ENCODE results near the gene POLR3C. TPM values are rescaled to one million over a fixed set of nuclear protein-coding genes. Genes with fewer than 3 reads are reported as not detected.

Gene POLR3C
- total and polyA plus RNA-seq, 2 of the 13 experiments (the other 11 are each of a cell fraction or from before 2014, with no cell fraction given) = 15.5 to 24.3 TPM

DNA sequence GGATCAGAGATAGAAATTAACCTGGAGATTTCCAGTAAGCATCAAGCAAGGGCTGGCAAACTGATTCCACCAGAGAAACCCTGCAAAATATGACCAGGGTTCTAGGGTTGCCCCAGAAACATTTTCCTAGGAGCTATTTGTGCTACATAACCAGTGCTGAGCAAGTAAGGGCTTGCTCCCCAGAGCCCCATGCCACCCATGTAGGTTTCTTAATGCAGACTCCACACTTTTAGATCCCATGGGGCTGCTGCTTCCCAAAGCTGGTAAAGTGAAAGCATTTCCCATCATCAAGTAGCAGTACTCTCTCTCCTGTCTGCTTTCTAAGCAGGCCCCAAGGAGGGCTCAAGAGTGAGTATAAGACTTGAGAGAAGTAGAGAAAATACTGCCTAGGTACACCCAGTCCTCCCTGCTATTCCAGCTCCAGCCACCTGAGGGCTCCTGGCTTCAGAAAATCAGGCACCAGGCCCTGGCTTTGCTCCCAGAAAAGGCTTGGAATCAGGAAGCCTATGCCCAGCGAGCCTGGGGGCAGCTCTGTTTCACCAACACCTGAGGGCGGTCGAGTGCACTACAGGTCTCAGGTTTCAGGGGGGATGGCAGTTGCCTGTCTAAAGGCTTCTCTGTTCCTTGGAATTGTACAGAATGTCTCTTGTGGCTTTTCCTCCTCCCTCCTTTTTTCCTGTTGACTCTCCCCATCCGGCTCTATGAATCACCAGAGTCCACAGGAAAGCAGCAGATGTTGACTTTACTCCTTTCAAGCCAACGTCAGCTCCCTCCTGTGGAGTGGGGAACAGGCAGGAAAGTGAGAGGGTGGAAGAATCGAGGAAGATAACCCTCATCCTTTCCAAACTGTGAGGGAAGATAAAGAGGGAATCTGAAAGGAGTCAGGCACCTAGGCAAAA is 67.8 kb downstream of the POLR3C start (continued):
- TF ChIP-seq, protein P1, sequence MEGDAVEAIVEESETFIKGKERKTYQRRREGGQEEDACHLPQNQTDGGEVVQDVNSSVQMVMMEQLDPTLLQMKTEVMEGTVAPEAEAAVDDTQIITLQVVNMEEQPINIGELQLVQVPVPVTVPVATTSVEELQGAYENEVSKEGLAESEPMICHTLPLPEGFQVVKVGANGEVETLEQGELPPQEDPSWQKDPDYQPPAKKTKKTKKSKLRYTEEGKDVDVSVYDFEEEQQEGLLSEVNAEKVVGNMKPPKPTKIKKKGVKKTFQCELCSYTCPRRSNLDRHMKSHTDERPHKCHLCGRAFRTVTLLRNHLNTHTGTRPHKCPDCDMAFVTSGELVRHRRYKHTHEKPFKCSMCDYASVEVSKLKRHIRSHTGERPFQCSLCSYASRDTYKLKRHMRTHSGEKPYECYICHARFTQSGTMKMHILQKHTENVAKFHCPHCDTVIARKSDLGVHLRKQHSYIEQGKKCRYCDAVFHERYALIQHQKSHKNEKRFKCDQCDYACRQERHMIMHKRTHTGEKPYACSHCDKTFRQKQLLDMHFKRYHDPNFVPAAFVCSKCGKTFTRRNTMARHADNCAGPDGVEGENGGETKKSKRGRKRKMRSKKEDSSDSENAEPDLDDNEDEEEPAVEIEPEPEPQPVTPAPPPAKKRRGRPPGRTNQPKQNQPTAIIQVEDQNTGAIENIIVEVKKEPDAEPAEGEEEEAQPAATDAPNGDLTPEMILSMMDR (CRISPR knock-in tag; IDR thresholded peaks at IDR 0.05) = peak; percentile 98
- TF ChIP-seq ZFYVE20 (CRISPR knock-in tag; IDR thresholded peaks at IDR 0.05; ENCODE audit: borderline replicate concordance, low read depth) (no peak), SRF (IDR thresholded peaks at IDR 0.05; ENCODE audit: low read depth, low read length) (peak; percentile 50; the same call in 1 of the 2 replicates), ZNF333 (CRISPR knock-in tag; IDR thresholded peaks at IDR 0.05; ENCODE audit: borderline replicate concordance) (no peak), NFE2L1 (CRISPR knock-in tag; IDR thresholded peaks at IDR 0.05; ENCODE audit: borderline replicate concordance) (no peak), ELF3 (CRISPR knock-in tag; IDR thresholded peaks at IDR 0.05) (peak; percentile 92), RAD21 (CRISPR knock-in tag; IDR thresholded peaks at IDR 0.05) (peak; percentile 99), DPF2 (CRISPR knock-in tag; IDR thresholded peaks at IDR 0.05; ENCODE audit: borderline replicate concordance, low read depth) (peak; percentile 64; the same call in 1 of the 2 replicates), ZFP62 (CRISPR knock-in tag; IDR thresholded peaks at IDR 0.05) (no peak), ZKSCAN5 (CRISPR knock-in tag; IDR thresholded peaks at IDR 0.05) (peak; percentile 25; the same call in 1 of the 2 replicates), CAMTA2 (CRISPR knock-in tag; IDR thresholded peaks at IDR 0.05; ENCODE audit: borderline replicate concordance) (no peak), GATA4 (IDR thresholded peaks at IDR 0.05; ENCODE audit: borderline replicate concordance, low read depth) (no peak), BORCS8-MEF2B (CRISPR knock-in tag; IDR thresholded peaks at IDR 0.05) (no peak), ZNF570 (CRISPR knock-in tag; IDR thresholded peaks at IDR 0.05; ENCODE audit: borderline replicate concordance) (no peak), ZNF124 (CRISPR knock-in tag; IDR thresholded peaks at IDR 0.05) (peak; percentile 62; the same call in 1 of the 2 replicates), AHR (CRISPR knock-in tag; IDR thresholded peaks at IDR 0.05) (no peak), ZFY (CRISPR knock-in tag; IDR thresholded peaks at IDR 0.05) (peak; percentile 53; the same call in 1 of the 2 replicates), STAG1 (CRISPR knock-in tag; IDR thresholded peaks at IDR 0.05) (peak; percentile 95), ZNF160 (CRISPR knock-in tag; IDR thresholded peaks at IDR 0.05) (0 out of 2 replicates have a peak, but pooled peaks have one; percentile 48), KDM5B (CRISPR knock-in tag; IDR thresholded peaks at IDR 0.05; ENCODE audit: borderline replicate concordance) (peak; percentile 31; the same call in 1 of the 2 replicates), ZNF441 (CRISPR knock-in tag; IDR thresholded peaks at IDR 0.05; ENCODE audit: borderline replicate concordance) (peak; percentile 75; the same call in 1 of the 2 replicates), RAD51 (IDR thresholded peaks at IDR 0.05; ENCODE audit: borderline replicate concordance) (no peak), NCOR1 (IDR thresholded peaks at IDR 0.05; ENCODE audit: borderline replicate concordance, low read length) (peak; percentile 5; the same call in 1 of the 2 replicates), TOPORS (CRISPR knock-in tag; IDR thresholded peaks at IDR 0.05) (no peak), JARID2 (CRISPR knock-in tag; IDR thresholded peaks at IDR 0.05; ENCODE audit: insufficient replicate concordance) (no peak)
